ENCODE data around the gene IQSEC2. TPM values are rescaled to one million over a fixed set of nuclear protein-coding genes. Genes with fewer than 3 reads are reported as not detected.

IQSEC2 gene
- total RNA-seq, 1 experiment from 2014 or later: 20.7 TPM

GRCh38 chrX:53244610-53245009, 36.8 kb downstream of the IQSEC2 start:
- peak; percentile 20 to 37 (median 30); a peak in 4 of 6 replicates for TF ChIP-seq CTCF (IDR thresholded peaks at IDR 0.05 in 2 of 3, conservative IDR thresholded peaks at IDR 0.05 in 1 of 3; ENCODE audit: borderline replicate concordance in 1 of 3, insufficient read depth in 1 of 3, low read depth in 2 of 3, low read length in 2 of 3)
- TF ChIP-seq RAD21 (IDR thresholded peaks at IDR 0.05; ENCODE audit: low read depth): 0 out of 2 replicates have a peak, but pooled peaks have one; percentile 15
- TF ChIP-seq ATF3 (IDR thresholded peaks at IDR 0.05): no peak
- no peak for TF ChIP-seq ZBTB33 (IDR thresholded peaks at IDR 0.05; ENCODE audit: extremely low read depth, insufficient replicate concordance, low read length)
- no peak for TF ChIP-seq ZFX (IDR thresholded peaks at IDR 0.05)
- no peak for TF ChIP-seq EZH2 (IDR thresholded peaks at IDR 0.05)
- intact Hi-C loops (cut with micrococcal nuclease): no loop called here
- POLR2A ChIA-PET: no interaction called here

More at GRCh38 chrX:53244610-53245009, 36.8 kb downstream of the IQSEC2 start:
- Histone ChIP-seq H3K9ac (ENCODE audit: low read length) (no peak overlapping the region), H3K36me3 (ENCODE audit: control insufficient read depth in 1 of 2, insufficient read depth in 2 of 2, low read length in 2 of 2) (no peaks in the 10 kb centered on the region), H3K4me2 (ENCODE audit: low read length) (no peak overlapping the region), H3K27me3 (ENCODE audit: insufficient read depth, low read length) (no peaks in the 10 kb centered on the region), H3K4me1 (ENCODE audit: control insufficient read depth in 1 of 2, insufficient read depth in 2 of 2, low read length in 2 of 2) (no peaks in the 10 kb centered on the region), H3K4me3 (replicated peaks in 1 of 2; ENCODE audit: low read depth in 1 of 2, low read length in 2 of 2) (no peak overlapping the region), H3K79me2 (ENCODE audit: insufficient read depth, low read length) (no peaks in the 10 kb centered on the region), H4K20me1 (ENCODE audit: insufficient read depth) (no peaks in the 10 kb centered on the region), H3K27ac (ENCODE audit: low read depth, low read length) (no peak overlapping the region), H3K9me3 (ENCODE audit: control insufficient read depth in 1 of 2, insufficient read depth in 1 of 2, low read depth in 1 of 2, low read length in 2 of 2) (no peaks in the 10 kb centered on the region), H2AFZ (ENCODE audit: low read depth, low read length, poor library complexity, severe bottlenecking) (no peak overlapping the region), H3K9me2 (ENCODE audit: insufficient read depth) (no peaks in the 10 kb centered on the region)
- DNase-seq (ENCODE audit: low read depth, low spot score): no peak
- RAD21 ChIA-PET (ENCODE audit: low non-redundant PET in 1 of 2, low total read pairs in 2 of 2, uncharacterized antibody in 2 of 2, unreplicated experiment in 2 of 2): no interaction called here
- no TSS peak for BruUV-seq (replicated peaks)
- ATAC-seq: no peak
- CTCF ChIA-PET: no interaction called here

All from HCT116 (cell line).